HG02970 (cell line): ENCODE data around the gene FAM209B.
"Not testable (repeated sequence)": the region's sequence is repeated elsewhere in the genome, so short reads cannot be mapped to it uniquely, and the experiment has no call there.

ENCODE experiments used
- ATAC-seq: cut with Tn5 transposase; IDR thresholded peaks from one replicate; pipeline ENCODE4 v1.9.1; 2021; ENCODE audit warnings: mild to moderate bottlenecking, moderate library complexity, moderate number of reproducible peaks; ENCODE audit not compliant: unreplicated experiment, low FRiP score

The FAM209B gene

GRCh38 chr20:56532946-56533345, at the start of gene FAM209B:
TSS of gene FAM209B (plus strand) at chr20:56533246. CDS start at chr20:56533342, 96 bp downstream.
- not testable (repeated sequence) for ATAC-seq

GRCh38 chr20:56483970-56484369, 49.1 kb upstream of the FAM209B start:
- no peak for ATAC-seq

- ATAC-seq = no peak
Observed at GRCh38 chr20:56487216-56487615, 45.8 kb upstream of the FAM209B start.

GRCh38 chr20:56488566-56488965, 44.5 kb upstream of the FAM209B start:
- ATAC-seq = no peak

GRCh38 chr20:56501116-56501515, 31.9 kb upstream of the FAM209B start:
- ATAC-seq = no peak

GRCh38 chr20:56503916-56504315, 29.1 kb upstream of the FAM209B start:
- ATAC-seq = no peak

- no peak for ATAC-seq
Observed at GRCh38 chr20:56504373-56505005, 28.6 kb upstream of the FAM209B start.

GRCh38 chr20:56506103-56506502, 26.9 kb upstream of the FAM209B start:
- ATAC-seq = no peak

GRCh38 chr20:56511926-56512325, 21.1 kb upstream of the FAM209B start:
- ATAC-seq = no peak

GRCh38 chr20:56513161-56514150, 19.6 kb upstream of the FAM209B start:
- ATAC-seq = no peak

GRCh38 chr20:56516631-56517030, 16.4 kb upstream of the FAM209B start:
- no peak for ATAC-seq

- no peak for ATAC-seq
Observed at GRCh38 chr20:56517211-56517610, 15.8 kb upstream of the FAM209B start.

GRCh38 chr20:56517641-56518040, 15.4 kb upstream of the FAM209B start:
- no peak for ATAC-seq

GRCh38 chr20:56518126-56518525, 14.9 kb upstream of the FAM209B start:
- no peak for ATAC-seq

GRCh38 chr20:56518721-56519398, 14.2 kb upstream of the FAM209B start:
- ATAC-seq = no peak

- ATAC-seq = no peak
Observed at GRCh38 chr20:56519551-56519950, 13.5 kb upstream of the FAM209B start.

- ATAC-seq = no peak
Observed at GRCh38 chr20:56520180-56520579, 12.9 kb upstream of the FAM209B start.

- ATAC-seq = not testable (repeated sequence)
Observed at GRCh38 chr20:56520746-56521354, 12.2 kb upstream of the FAM209B start.

- ATAC-seq = no peak
Observed at GRCh38 chr20:56522311-56522710, 10.7 kb upstream of the FAM209B start.

- ATAC-seq = not testable (repeated sequence)
Observed at GRCh38 chr20:56524444-56524843, 8.6 kb upstream of the FAM209B start, which contains the start of gene FAM209A. TSS of gene FAM209A (plus strand) at chr20:56524744. CDS start at chr20:56524809, 65 bp downstream.
